Vagina (tissue), 2 donors: ENCODE results near the gene C21orf91. TPM values are rescaled to one million over a fixed set of nuclear protein-coding genes. Genes with fewer than 3 reads are reported as not detected.

Experiments used
- DNase-seq, 2 donors: peaks; one replicate each; pipeline ENCODE4 v3.0.0-alpha.2; 2017; ENCODE audit errors: extremely low spot score in 2 of 2
- H3K27ac ChIP-seq: fragments of 200-600 bp; sonication (generic); one replicate; pipeline ENCODE4 v1.5.1; 2019
- H3K27me3 ChIP-seq: fragments of 200-600 bp; sonication (generic); one replicate; pipeline ENCODE4 v1.5.1; 2019
- H3K36me3 ChIP-seq, 2 donors: fragments of 200-600 bp; sonication (generic); one replicate each; pipeline ENCODE4 v1.5.1; 2017 to 2019
- H3K4me1 ChIP-seq: fragments of 200-600 bp; sonication (generic); one replicate; pipeline ENCODE4 v1.5.1; 2019
- H3K4me3 ChIP-seq, 2 donors: fragments of 200-600 bp; sonication (generic); 1 replicate in 1 of 2; 2 replicates in 1 of 2; pipeline ENCODE4 v1.5.1; 2016 to 2019
- H3K9me3 ChIP-seq: fragments of 200-600 bp; sonication (generic); one replicate; pipeline ENCODE4 v1.5.1; 2019
- CTCF ChIP-seq, 3 experiments: fragments of 450-650 bp in 2 of 3; fragments of 200-600 bp in 1 of 3; sonication (generic) in 1 of 3; IDR thresholded peaks; one replicate each; pipeline ENCODE4 v1.5.1; 2017 to 2019; ENCODE audit warnings: antibody characterized with exemption in 3 of 3, mild to moderate bottlenecking in 2 of 3, moderate library complexity in 2 of 3
- POLR2A ChIP-seq, 2 donors: fragments of 450-650 bp; IDR thresholded peaks; one replicate each; pipeline ENCODE4 v1.6.1; 2017; ENCODE audit warnings: antibody characterized with exemption in 2 of 2, mild to moderate bottlenecking in 2 of 2, moderate library complexity in 2 of 2
- POLR2AphosphoS5 ChIP-seq, 2 donors: sonication (generic); formaldehyde crosslinking; IDR thresholded peaks; one replicate each; pipeline ENCODE4 v1.9.0; 2017; ENCODE audit warnings: antibody characterized with exemption in 2 of 2, mild to moderate bottlenecking in 2 of 2, low read depth in 1 of 2; ENCODE audit not compliant: insufficient read depth in 1 of 2
- intact Hi-C: fragments of 100-400 bp; cut with DNase I; formaldehyde crosslinking; loops from one replicate; pipeline ENCODE4 v1.15.1; 2023
- total RNA-seq: library from RNA; depleted of rRNA; stranded (reverse); fragments of >200 nt; gene quantifications from one replicate; pipeline ENCODE4 v1.2.3, GENCODE V29; 2016

C21orf91 gene
- total RNA-seq, 1 donor from 2014 or later, result 8.6 TPM

- intact Hi-C loops, result no loop called here
- peaks cover 0 to 6% of the 10 kb centered on the region in 2 donors for H3K36me3 ChIP-seq
- no peaks in the 10 kb centered on the region for H3K9me3 ChIP-seq
- DNase-seq, result no peak
- peak overlapping the region; percentile 92 for H3K27ac ChIP-seq
- no peak for TF ChIP-seq POLR2AphosphoS5 (IDR thresholded peaks at IDR 0.05; ENCODE audit: insufficient read depth in 1 of 2, low read depth in 1 of 2)
- TF ChIP-seq POLR2A (IDR thresholded peaks at IDR 0.05), result no peak
- TF ChIP-seq CTCF (IDR thresholded peaks at IDR 0.05), result no peak
- no peaks in the 10 kb centered on the region for H3K27me3 ChIP-seq
- H3K4me1 ChIP-seq, result peaks cover 32% of the 10 kb centered on the region
- peak overlapping the region; percentile 82 to 86 for H3K4me3 ChIP-seq
Observed at GRCh38 chr21:17818186-17819113, 706 bp downstream of the C21orf91 start.

GRCh38 chr21:17813353-17813752, 5.8 kb downstream of the C21orf91 start:
- intact Hi-C loops, result no loop called here
- TF ChIP-seq POLR2A (IDR thresholded peaks at IDR 0.05) (no peak), POLR2AphosphoS5 (IDR thresholded peaks at IDR 0.05; ENCODE audit: insufficient read depth in 1 of 2, low read depth in 1 of 2) (no peak), CTCF (IDR thresholded peaks at IDR 0.05) (no peak)
- Histone ChIP-seq H3K4me3 (no peak overlapping the region), H3K27me3 (no peaks in the 10 kb centered on the region), H3K4me1 (peaks cover 30% of the 10 kb centered on the region), H3K27ac (no peak overlapping the region), H3K9me3 (no peaks in the 10 kb centered on the region), H3K36me3 (peaks cover 0 to 19% of the 10 kb centered on the region in 2 donors)
- no peak for DNase-seq

GRCh38 chr21:17805966-17806365, 13.2 kb downstream of the C21orf91 start:
- no peaks in the 10 kb centered on the region for H3K27me3 ChIP-seq
- no peak overlapping the region for H3K4me3 ChIP-seq
- no peak for TF ChIP-seq POLR2AphosphoS5 (IDR thresholded peaks at IDR 0.05; ENCODE audit: insufficient read depth in 1 of 2, low read depth in 1 of 2)
- TF ChIP-seq POLR2A (IDR thresholded peaks at IDR 0.05), result no peak
- no peak for TF ChIP-seq CTCF (IDR thresholded peaks at IDR 0.05)
- peaks cover 0 to 22% of the 10 kb centered on the region in 2 donors for H3K36me3 ChIP-seq
- H3K27ac ChIP-seq, result no peak overlapping the region
- H3K4me1 ChIP-seq, result no peaks in the 10 kb centered on the region
- no peak for DNase-seq
- peaks cover 5% of the 10 kb centered on the region for H3K9me3 ChIP-seq
- intact Hi-C loops, result no loop called here

GRCh38 chr21:17803536-17803935, 15.6 kb downstream of the C21orf91 start:
- Histone ChIP-seq H3K9me3 (peaks cover 5% of the 10 kb centered on the region), H3K27me3 (no peaks in the 10 kb centered on the region), H3K4me1 (peaks cover 14% of the 10 kb centered on the region), H3K4me3 (no peak overlapping the region), H3K36me3 (peaks cover 0 to 10% of the 10 kb centered on the region in 2 donors), H3K27ac (no peak overlapping the region)
- intact Hi-C loops, result no loop called here
- DNase-seq, result no peak
- no peak for TF ChIP-seq CTCF (IDR thresholded peaks at IDR 0.05)
- no peak for TF ChIP-seq POLR2AphosphoS5 (IDR thresholded peaks at IDR 0.05; ENCODE audit: insufficient read depth in 1 of 2, low read depth in 1 of 2)
- TF ChIP-seq POLR2A (IDR thresholded peaks at IDR 0.05), result no peak

GRCh38 chr21:17802572-17802971, 16.6 kb downstream of the C21orf91 start:
- no peak for TF ChIP-seq POLR2AphosphoS5 (IDR thresholded peaks at IDR 0.05; ENCODE audit: insufficient read depth in 1 of 2, low read depth in 1 of 2)
- no peak for TF ChIP-seq POLR2A (IDR thresholded peaks at IDR 0.05)
- no peak for TF ChIP-seq CTCF (IDR thresholded peaks at IDR 0.05)
- intact Hi-C loops, result no loop called here
- no peak for DNase-seq
- Histone ChIP-seq H3K27me3 (no peaks in the 10 kb centered on the region), H3K36me3 (peaks cover 0 to under 1% of the 10 kb centered on the region in 2 donors), H3K9me3 (no peaks in the 10 kb centered on the region), H3K4me3 (no peak overlapping the region), H3K27ac (no peak overlapping the region), H3K4me1 (peaks cover 14% of the 10 kb centered on the region)
